Activated CD4-positive, alpha-beta T cell treated with anti-CD3 and anti-CD28 coated beads, Interleukin-2, amount 10 ng/mL, durations not matched to agents 24 days and 14 days (primary cell): ENCODE data around the gene LIF. TPM values are rescaled to one million over a fixed set of nuclear protein-coding genes. Genes with fewer than 3 reads are reported as not detected.
A peak's percentile ranks its signal among the peaks of the same experiment; 100 is the strongest.

Experiments used
- DNase-seq: peaks from one replicate; pipeline ENCODE4 v3.0.0; 2022
- H3K27ac Mint-ChIP-seq: one replicate; pipeline ENCODE4 v1.8.0; 2022; ENCODE audit warnings: mild to moderate bottlenecking, mixed read lengths
- H3K27me3 Mint-ChIP-seq: one replicate; pipeline ENCODE4 v1.8.0; 2022; ENCODE audit warnings: mixed read lengths
- H3K36me3 Mint-ChIP-seq: one replicate; pipeline ENCODE4 v1.8.0; 2022; ENCODE audit warnings: low read depth, mild to moderate bottlenecking, mixed read lengths
- H3K4me1 Mint-ChIP-seq: one replicate; pipeline ENCODE4 v1.8.0; 2021; ENCODE audit warnings: mixed read lengths
- H3K4me3 Mint-ChIP-seq: one replicate; pipeline ENCODE4 v1.8.0; 2022; ENCODE audit warnings: mild to moderate bottlenecking, moderate library complexity, mixed read lengths
- H3K9me3 Mint-ChIP-seq: one replicate; pipeline ENCODE4 v1.8.0; 2021; ENCODE audit warnings: mixed read lengths
- intact Hi-C: fragments of 100-400 bp; cut with micrococcal nuclease; formaldehyde crosslinking; loops from one replicate; pipeline ENCODE4 v1.15.1; 2023
- total RNA-seq: library from RNA; stranded (reverse); gene quantifications from 2 replicates; pipeline ENCODE4 v1.2.3, GENCODE V29; 2022

LIF gene
- total RNA-seq, 1 donor from 2014 or later = 509 TPM

DNA sequence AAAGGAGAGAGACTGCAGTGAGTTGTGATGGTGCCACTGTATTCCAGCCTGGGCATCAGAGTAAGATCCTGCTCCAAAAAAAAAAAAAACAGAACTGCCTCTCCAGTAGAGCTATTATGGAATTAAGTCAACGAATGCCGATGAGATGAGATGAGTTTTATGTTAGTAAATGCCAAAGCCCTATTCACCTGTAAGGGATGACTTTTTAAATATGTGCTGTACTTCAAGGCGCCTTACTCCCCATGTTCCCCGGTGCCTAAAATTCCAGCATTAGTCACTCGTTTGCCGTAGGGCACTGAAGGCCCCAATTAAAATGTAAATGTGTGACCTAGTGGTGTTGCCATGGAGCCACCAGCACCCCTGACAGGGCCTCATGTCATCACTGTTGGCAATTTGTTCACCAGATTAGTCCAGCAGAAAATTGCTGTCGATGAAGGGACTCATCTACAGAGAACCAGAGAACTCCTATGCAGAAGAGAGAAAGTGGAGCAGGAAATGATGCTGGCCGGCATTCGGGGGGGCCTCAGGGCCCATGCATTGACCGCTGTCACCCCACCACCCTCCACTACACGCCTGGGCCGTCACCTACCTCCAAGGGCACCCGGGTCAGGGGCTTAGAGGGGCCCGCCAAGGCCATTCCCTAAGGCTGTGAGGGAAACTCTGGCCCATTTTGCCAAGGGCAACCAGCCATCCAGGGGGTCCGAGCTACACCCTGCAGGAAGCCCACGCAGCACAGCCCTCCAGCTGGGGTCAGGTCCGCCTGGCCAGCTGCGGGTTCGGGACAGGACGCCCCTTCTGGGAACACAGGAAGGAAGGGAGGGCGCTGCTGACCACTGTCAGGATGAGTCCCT lies 17.8 kb downstream of the LIF start:
- H3K27me3 Mint-ChIP-seq = no peaks in the 10 kb centered on the region
- peak overlapping the region; percentile 74 for H3K27ac Mint-ChIP-seq
- H3K9me3 Mint-ChIP-seq = no peaks in the 10 kb centered on the region
- no peak overlapping the region for H3K4me3 Mint-ChIP-seq
- no peak for DNase-seq
- no peaks in the 10 kb centered on the region for H3K36me3 Mint-ChIP-seq
- intact Hi-C loops = no loop called here
- H3K4me1 Mint-ChIP-seq = peaks cover 47% of the 10 kb centered on the region

DNA sequence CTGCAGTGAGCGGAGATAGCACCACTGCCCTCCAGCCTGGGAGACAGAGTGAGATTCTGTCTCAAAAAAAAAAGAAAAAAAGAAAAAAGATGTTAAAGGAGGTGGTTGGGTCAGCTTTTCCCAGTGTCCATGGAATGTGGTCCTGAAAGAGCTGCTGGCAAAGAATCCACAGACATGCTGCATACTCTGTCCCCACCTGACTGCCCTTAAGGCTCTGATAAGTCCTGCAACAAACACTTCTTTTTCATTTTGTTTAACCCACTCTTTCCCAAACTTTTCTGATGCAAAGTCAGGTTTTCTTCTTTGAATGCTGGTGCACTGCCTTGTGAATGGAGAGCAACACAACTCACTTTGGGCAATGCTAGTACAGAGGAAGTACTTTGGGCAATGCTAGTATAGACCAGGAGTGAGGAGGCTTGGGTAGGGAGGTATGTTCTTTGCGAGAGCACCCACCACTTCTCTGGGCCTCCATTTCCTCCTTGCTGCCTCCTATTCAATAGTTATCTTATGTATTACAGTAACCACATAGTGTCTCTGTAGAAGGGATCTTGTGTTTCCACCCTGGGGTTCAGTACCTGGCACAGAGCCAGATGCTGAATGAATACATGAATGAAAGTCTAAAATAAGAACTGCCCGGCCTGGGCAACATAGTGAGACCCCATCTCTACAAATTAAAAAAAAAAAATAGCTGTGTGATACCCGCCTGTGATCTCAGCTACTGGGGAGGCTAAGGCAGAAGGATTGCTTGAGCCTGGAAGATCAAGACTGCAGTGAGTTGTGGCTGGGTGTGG lies 18.9 kb downstream of the LIF start:
- DNase-seq = no peak
- no peak overlapping the region for H3K4me3 Mint-ChIP-seq
- no peaks in the 10 kb centered on the region for H3K27me3 Mint-ChIP-seq
- H3K4me1 Mint-ChIP-seq = peaks cover 58% of the 10 kb centered on the region
- intact Hi-C loops = no loop called here
- H3K9me3 Mint-ChIP-seq = no peaks in the 10 kb centered on the region
- H3K36me3 Mint-ChIP-seq = no peaks in the 10 kb centered on the region
- peak overlapping the region; percentile 59 for H3K27ac Mint-ChIP-seq

DNA sequence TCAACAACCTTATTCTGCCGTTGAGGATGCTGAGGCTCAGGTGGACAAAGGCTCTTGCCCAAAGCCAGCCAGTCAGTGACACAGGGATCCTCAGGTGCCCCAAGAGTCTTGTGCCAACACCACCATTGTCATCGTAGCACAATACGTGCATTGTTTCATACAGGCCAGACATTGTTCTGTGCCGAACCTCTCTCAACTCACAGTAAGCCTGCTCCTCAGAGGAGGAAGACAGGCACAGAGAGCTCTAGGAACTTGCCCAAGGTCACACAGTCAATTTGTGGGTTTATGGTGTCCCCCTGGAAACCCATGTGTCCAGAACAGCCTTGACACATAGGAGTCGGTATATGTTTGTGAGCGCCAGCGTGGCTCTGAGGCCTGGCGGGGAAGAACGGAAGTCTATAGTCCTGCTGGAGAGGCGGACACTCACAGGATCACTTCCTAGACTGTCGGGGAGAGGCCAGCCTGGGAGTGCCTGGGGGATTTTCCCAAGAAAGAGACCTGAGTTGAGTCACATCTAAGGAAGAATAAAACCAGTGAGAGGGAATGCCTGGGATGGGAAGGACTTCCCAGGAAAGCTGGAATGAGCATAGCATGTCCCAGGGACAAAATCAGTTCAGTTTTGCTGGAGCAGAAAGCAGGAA lies 20.2 kb downstream of the LIF start:
- no peaks in the 10 kb centered on the region for H3K27me3 Mint-ChIP-seq
- H3K9me3 Mint-ChIP-seq = no peaks in the 10 kb centered on the region
- H3K4me3 Mint-ChIP-seq = no peak overlapping the region
- DNase-seq = no peak
- peak overlapping the region; percentile 7 for H3K27ac Mint-ChIP-seq
- H3K36me3 Mint-ChIP-seq = peaks cover under 1% of the 10 kb centered on the region
- peaks cover 71% of the 10 kb centered on the region for H3K4me1 Mint-ChIP-seq
- intact Hi-C loops = no loop called here

DNA sequence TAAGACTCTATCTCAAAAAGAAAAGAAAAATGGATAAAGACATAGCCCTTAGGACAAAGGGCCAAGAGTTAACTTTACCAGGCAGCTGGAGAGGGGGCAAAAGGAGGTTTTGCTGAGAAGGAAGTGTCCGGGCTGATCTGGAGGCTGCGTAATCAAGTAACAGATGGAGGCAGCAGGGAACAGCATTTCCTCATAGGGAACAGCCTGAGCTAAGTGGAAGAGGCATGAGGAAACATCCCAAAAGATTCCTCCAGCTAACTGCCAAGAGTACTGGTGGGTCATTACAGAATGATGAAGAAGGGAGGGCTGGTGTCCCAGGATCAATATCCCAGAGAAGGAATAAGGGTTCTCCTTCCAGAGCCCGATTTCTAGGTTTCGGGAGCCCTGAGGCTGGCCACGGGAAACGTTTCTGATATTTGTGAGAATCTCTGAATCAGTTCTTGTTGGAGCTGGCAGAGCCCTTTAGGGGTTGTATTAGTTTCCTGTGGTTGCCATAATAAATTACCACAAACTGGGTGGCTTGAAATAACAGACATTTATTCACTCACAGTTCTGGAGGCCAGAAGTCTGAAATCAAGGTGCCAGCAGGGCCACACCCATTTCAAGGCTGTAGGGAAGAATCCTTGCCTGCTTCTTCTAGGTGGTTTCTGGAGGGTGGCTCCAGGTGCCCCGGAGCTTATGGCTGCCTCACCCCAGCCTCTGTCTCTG lies 21.2 kb downstream of the LIF start:
- Mint-ChIP-seq H3K4me1 (peaks cover 77% of the 10 kb centered on the region), H3K27ac (peak overlapping the region; percentile 24), H3K9me3 (no peaks in the 10 kb centered on the region), H3K27me3 (no peaks in the 10 kb centered on the region), H3K36me3 (peaks cover 3% of the 10 kb centered on the region), H3K4me3 (no peak overlapping the region)
- intact Hi-C loops = no loop called here
- no peak for DNase-seq

DNA sequence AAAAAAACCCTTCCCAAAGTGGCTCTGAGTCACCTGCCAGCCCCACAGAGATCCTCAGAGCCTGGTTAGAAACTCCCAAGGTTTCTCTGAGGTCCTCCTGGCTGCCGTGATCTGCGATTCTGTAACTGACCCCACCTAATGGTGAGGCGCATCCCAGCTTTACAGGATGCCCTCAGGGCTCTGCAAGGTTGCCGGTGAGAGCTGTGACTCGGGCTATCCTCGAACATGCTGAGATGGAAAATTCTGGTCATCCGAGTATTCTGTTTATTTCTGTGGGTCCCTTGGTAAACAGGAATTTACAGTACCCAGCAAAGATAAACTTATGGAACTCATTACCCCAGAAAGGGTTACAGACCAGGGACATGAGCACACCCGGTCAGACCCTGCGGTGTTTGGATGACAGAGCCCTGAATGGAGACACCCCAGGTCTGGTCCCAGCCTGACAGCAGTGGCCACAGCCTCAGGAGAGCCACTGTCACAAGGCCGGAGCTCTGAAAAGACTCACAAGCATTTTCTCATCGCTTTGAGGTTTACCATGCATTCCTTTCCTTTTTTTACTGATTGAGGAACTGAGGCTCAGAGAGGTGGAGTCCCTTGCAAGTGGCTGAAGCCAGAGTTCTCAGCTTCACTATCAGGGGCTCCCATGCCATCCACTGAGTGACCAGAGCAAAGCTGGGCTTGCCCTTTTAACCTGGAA lies 22.2 kb downstream of the LIF start:
- Mint-ChIP-seq H3K27ac (peak overlapping the region; percentile 12), H3K27me3 (no peaks in the 10 kb centered on the region), H3K36me3 (peaks cover 3% of the 10 kb centered on the region), H3K4me1 (peaks cover 84% of the 10 kb centered on the region), H3K4me3 (no peak overlapping the region), H3K9me3 (no peaks in the 10 kb centered on the region)
- intact Hi-C loops = no loop called here
- DNase-seq = no peak

DNA sequence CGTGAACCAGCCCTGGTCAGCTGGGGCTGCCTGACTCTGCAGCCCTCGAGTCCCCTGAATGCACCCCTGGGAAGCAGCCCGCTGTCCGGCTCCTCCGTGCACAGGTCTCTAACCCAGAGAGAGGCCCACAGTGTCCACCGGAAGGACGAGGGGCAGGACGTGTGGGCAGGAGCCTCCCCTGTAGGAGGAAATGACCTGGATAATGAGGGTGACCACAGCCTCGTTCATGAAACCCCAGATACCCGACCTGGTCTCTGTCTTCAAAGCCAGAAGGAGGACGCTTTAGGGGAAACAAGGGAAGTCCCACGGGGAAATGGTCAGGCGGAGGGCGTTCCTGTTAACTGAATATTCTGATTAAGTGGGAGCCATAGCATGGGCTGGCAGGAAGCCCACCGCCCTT lies 23.3 kb downstream of the LIF start:
- Mint-ChIP-seq H3K27me3 (no peaks in the 10 kb centered on the region), H3K36me3 (peaks cover 3% of the 10 kb centered on the region), H3K27ac (peak overlapping the region; percentile 52), H3K4me1 (peaks cover 83% of the 10 kb centered on the region), H3K9me3 (no peaks in the 10 kb centered on the region), H3K4me3 (no peak overlapping the region)
- intact Hi-C loops = no loop called here
- DNase-seq = no peak

DNA sequence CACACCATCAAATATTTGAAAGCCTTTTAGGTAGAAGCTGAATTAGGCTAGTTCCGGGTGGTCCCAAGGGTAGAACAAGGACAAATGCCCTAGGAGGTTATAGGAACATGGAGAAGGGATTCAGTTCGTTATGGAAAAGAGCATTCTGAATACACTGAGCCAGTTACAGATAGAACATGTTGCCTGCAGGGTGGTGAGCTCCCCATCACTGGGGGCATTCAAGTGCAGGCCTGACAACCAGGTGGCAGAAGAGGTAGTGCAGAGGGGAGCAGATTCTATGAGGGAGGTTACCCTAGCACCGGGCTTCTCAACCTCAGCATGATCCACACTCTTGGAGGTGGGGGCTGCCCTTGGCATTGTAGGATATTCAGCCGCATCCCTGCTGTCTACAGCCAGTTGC lies 24.2 kb downstream of the LIF start:
- Mint-ChIP-seq H3K36me3 (peaks cover 3% of the 10 kb centered on the region), H3K4me1 (peaks cover 79% of the 10 kb centered on the region), H3K27me3 (no peaks in the 10 kb centered on the region), H3K27ac (peak overlapping the region; percentile 94), H3K9me3 (no peaks in the 10 kb centered on the region), H3K4me3 (peak overlapping the region; percentile 12)
- intact Hi-C loops = no loop called here
- DNase-seq = no peak

DNA sequence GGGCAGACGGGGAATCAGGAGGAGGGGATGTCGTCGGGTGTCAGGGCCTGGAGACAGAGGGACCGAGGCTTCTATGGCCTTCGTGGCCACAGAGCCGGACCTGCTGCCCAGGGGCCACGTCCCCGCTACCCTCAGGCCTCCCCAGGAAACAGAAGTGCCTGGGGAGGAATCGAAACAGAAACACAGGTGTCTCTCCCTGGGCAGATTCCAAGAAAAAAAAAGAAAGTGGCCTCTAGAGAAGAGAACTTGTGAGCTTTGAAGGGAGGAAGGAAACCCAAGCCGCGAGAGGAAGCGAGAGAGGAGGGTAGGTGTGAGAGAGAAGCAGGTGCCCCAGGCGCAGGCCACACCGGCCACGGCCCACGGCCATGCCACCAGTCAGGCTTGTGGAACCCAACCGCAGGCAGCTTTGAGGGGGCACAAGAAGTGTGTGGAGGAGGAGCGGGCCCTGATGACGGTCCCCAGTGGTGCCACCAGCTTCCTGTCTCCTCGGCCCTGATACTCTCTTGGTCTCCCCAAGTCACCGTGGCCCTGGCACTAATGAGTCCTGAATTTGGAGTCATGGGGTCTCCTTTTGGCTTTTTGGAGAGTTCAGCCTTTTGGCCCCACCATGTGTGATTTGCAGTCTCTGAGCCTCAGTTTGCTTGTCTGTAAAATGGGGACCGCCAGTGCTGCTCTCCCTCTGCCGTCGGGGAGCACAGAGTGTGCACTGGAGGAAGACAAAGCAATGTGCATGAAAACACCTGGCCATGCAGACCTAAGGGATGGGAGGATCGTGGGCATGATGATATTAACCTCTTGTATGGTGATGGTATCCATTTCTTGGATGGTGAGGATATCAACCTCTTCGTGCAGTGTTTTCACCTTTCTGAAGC lies 25.2 kb downstream of the LIF start:
- Mint-ChIP-seq H3K27ac (peak overlapping the region; percentile 94), H3K27me3 (no peaks in the 10 kb centered on the region), H3K4me1 (peaks cover 73% of the 10 kb centered on the region), H3K36me3 (peaks cover 3% of the 10 kb centered on the region), H3K4me3 (peak overlapping the region; percentile 69), H3K9me3 (no peaks in the 10 kb centered on the region)
- DNase-seq = peak; percentile 91
- intact Hi-C loops = loop anchor here (2.0 kb wide), 1 partner anchor 23 kb away; no protein-coding TSS in a partner anchor

DNA sequence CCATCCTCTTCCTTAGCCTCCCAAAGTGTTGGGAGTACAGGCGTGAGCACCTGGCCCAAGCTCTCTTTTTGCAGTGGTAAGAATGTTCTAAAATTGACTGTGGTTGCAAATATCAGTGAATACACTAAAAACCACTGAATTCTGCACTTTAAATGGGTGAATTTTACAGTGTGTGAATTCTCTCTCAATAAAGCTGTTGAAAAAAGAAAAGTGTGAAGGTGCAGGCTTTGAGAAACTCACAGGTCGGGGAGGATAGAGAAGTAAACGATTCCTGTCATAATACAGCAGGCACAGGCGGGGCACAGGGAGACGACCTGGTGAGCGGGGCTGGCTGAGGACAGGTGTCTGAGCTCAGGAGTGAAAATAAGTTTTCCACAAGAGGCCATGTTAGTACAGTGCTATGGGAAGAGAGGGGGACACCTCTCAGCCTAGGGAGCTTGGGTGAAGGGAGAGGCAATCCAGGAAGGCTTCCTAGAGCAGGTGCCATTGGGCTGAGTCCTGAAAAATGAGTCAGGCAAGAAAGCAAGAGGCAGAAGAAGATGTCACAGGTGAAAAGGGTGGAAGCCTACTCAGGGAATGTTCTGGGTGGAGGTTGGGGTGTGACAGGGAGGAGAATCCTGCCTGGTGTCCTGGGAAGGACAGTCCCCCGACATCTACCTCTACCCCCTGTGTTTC lies 26.1 kb downstream of the LIF start:
- peak overlapping the region; percentile 69 for H3K4me3 Mint-ChIP-seq
- intact Hi-C loops = loop anchor here (2.0 kb wide), 1 partner anchor 24 kb away; no protein-coding TSS in a partner anchor
- H3K27ac Mint-ChIP-seq = peak overlapping the region; percentile 94
- H3K4me1 Mint-ChIP-seq = peaks cover 73% of the 10 kb centered on the region
- no peaks in the 10 kb centered on the region for H3K27me3 Mint-ChIP-seq
- no peaks in the 10 kb centered on the region for H3K9me3 Mint-ChIP-seq
- DNase-seq = no peak
- peaks cover 3% of the 10 kb centered on the region for H3K36me3 Mint-ChIP-seq

DNA sequence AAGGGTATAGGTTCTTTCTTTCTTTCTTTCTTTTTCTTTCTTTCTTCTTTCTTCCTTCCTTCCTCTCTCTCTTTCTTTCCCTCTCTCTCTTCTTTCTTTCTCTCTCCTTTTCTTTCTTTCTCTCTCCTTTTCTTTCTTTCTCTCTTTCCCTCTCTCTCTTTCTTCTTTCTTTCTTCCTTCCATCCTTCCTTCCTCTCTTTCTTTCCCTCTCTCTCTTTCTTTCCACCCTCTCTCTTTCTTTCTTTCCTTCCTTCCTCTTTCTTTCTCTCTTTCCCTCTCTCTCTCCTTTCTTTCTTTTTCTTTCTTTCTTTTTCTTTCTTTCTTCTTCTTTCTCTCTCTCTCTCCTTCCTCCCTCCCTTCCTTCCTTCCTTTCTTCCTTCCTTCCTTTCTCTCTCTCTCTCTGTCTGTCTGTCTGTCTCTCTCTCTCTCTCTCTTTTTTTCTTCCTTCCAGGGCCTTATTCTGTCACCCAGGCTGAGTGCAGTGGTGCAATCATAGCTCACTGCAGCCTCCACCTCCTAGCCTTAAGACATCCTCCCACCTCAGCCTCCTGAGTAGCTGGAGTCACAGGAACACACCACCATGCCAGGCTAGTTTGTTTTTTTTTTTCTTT lies 26.8 kb downstream of the LIF start:
- peaks cover 74% of the 10 kb centered on the region for H3K4me1 Mint-ChIP-seq
- no peak for DNase-seq

DNA sequence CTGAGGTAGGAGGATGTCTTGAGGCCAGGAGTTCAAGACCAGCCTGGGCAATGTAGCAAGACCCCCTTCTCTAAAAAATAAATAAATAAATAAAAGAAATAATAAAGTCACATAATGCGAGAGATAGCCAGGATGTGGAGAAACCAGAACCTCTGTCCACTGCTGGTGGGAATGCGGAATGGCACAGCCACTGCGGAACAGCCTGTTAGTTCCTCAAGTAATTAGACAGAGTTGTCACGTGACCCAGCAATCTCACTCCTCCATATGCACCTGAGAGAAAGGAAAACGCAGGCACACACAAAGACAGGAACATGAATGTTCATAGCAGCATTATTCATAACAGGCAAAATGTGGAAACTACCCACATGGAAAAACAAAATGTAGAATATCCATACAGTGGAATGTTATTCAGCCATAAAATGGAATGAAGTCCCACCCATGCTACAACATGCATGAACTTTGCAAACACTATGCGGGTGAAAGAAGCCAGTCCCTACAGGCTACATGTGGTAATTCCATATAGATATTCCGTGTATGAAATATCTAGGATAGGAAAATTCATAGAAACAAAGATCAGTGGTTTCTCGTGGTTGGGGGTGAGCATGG lies 27.4 kb downstream of the LIF start:
- no peak overlapping the region for H3K4me3 Mint-ChIP-seq
- no peaks in the 10 kb centered on the region for H3K9me3 Mint-ChIP-seq
- no peaks in the 10 kb centered on the region for H3K27me3 Mint-ChIP-seq
- DNase-seq = no peak
- H3K4me1 Mint-ChIP-seq = peaks cover 73% of the 10 kb centered on the region
- no peak overlapping the region for H3K27ac Mint-ChIP-seq
- intact Hi-C loops = no loop called here
- peaks cover 3% of the 10 kb centered on the region for H3K36me3 Mint-ChIP-seq

More for the DNA sequence above, 26.8 kb downstream of the LIF start:
- intact Hi-C loops = loop anchor here (2.0 kb wide), 1 partner anchor 25 kb away; no protein-coding TSS in a partner anchor
- Mint-ChIP-seq H3K9me3 (no peaks in the 10 kb centered on the region), H3K36me3 (peaks cover 3% of the 10 kb centered on the region), H3K27ac (peak overlapping the region; percentile 94), H3K4me3 (peak overlapping the region; percentile 69), H3K27me3 (no peaks in the 10 kb centered on the region)
